Testis (tissue), 3 donors: ENCODE data around the gene SLITRK3. TPM values are rescaled to one million over a fixed set of nuclear protein-coding genes. Genes with fewer than 3 reads are reported as not detected.

Experiments
- DNase-seq: peaks from one replicate; pipeline ENCODE4 v3.0.0-alpha.2; 2019
- H3K27ac ChIP-seq, 2 donors: fragments of 200-600 bp; sonication (generic); one replicate each; pipeline ENCODE4 v1.5.1; 2019
- H3K27me3 ChIP-seq: fragments of 200-600 bp; sonication (generic); one replicate; pipeline ENCODE4 v1.5.1; 2019
- H3K36me3 ChIP-seq: fragments of 200-600 bp; sonication (generic); one replicate; pipeline ENCODE4 v1.5.1; 2017; ENCODE audit warnings: low read depth; ENCODE audit errors: missing control alignments
- H3K4me1 ChIP-seq: fragments of 200-600 bp; sonication (generic); one replicate; pipeline ENCODE4 v1.5.1; 2019
- H3K4me3 ChIP-seq, 2 donors: fragments of 200-600 bp; sonication (generic); one replicate each; pipeline ENCODE4 v1.5.1; 2017 to 2019
- H3K9me3 ChIP-seq: fragments of 200-600 bp; sonication (generic); one replicate; pipeline ENCODE4 v1.5.1; 2017
- POLR2A ChIP-seq: fragments of 450-650 bp; IDR thresholded peaks from one replicate; pipeline ENCODE4 v1.6.1; 2017; ENCODE audit warnings: antibody characterized with exemption, mild to moderate bottlenecking, moderate library complexity
- WGBS, 2 donors: methylation state at CpG; one replicate each; pipeline ENCODE4 v1.1.5; 2018; 5-methylcytosine and 5-hydroxymethylcytosine counted together
- intact Hi-C: fragments of 100-400 bp; cut with DNase I; formaldehyde crosslinking; loops from one replicate; pipeline ENCODE4 v1.15.1; 2023; ENCODE audit warnings: low total_unique reads
- polyA plus RNA-seq: library from polyadenylated mRNA; stranded (reverse); fragments of 350-450 nt; fragmentation: Illumina TruSeq; extraction: RNeasy Lipid Tissue Mini Kit (QIAGEN cat#74804); gene quantifications from one replicate; pipeline ENCODE4 v1.2.3, GENCODE V29; 2014; ENCODE audit warnings: low read depth, low replicate concordance; ENCODE audit not compliant: insufficient read depth
- total RNA-seq, 2 donors: library from RNA; depleted of rRNA; stranded (reverse); fragments of >200 nt; gene quantifications; one replicate each; pipeline ENCODE4 v1.2.3, GENCODE V29; 2016
- TF ChIP-seq, protein P1 (sequence below), 3 experiments: fragments of 450-650 bp in 2 of 3; fragments of 200-600 bp in 1 of 3; sonication (generic) in 1 of 3; IDR thresholded peaks; one replicate each; pipeline ENCODE4 v1.5.1; 2016 to 2019; ENCODE audit warnings: antibody characterized with exemption in 3 of 3, mild to moderate bottlenecking in 2 of 3, moderate library complexity in 1 of 3

The SLITRK3 gene
- total and polyA plus RNA-seq, 3 donors from 2014 or later, result 0.06 to 1.6 (median 0.16) TPM

DNA sequence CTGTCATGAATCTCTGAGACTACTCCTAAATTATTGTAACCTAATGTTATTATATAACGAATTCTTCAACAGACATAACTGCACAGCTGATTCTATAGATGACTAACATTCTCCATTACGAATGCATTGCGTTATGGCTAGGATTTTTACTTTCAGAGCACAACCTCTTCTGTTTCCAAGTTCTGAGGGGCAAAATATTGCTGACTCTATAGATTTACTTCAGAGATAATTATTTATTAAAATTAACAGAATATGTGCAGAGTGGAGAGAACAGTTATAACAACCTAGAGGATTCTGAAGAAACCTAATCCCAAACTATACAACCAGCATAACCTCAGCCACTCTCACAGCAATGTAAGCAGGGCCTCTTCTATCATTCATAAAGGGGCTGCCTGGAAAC, 25.9 kb downstream of the SLITRK3 start:
- intact Hi-C loops, result no loop called here
- no peak for TF ChIP-seq POLR2A
- TF ChIP-seq, protein P1, sequence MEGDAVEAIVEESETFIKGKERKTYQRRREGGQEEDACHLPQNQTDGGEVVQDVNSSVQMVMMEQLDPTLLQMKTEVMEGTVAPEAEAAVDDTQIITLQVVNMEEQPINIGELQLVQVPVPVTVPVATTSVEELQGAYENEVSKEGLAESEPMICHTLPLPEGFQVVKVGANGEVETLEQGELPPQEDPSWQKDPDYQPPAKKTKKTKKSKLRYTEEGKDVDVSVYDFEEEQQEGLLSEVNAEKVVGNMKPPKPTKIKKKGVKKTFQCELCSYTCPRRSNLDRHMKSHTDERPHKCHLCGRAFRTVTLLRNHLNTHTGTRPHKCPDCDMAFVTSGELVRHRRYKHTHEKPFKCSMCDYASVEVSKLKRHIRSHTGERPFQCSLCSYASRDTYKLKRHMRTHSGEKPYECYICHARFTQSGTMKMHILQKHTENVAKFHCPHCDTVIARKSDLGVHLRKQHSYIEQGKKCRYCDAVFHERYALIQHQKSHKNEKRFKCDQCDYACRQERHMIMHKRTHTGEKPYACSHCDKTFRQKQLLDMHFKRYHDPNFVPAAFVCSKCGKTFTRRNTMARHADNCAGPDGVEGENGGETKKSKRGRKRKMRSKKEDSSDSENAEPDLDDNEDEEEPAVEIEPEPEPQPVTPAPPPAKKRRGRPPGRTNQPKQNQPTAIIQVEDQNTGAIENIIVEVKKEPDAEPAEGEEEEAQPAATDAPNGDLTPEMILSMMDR (IDR thresholded peaks at IDR 0.05), result no peak
- Histone ChIP-seq H3K36me3 (no peaks in the 10 kb centered on the region), H3K4me1 (no peaks in the 10 kb centered on the region), H3K4me3 (no peak overlapping the region), H3K27ac (no peak overlapping the region), H3K27me3 (no peaks in the 10 kb centered on the region), H3K9me3 (no peaks in the 10 kb centered on the region)
- no peak for DNase-seq
- 94 to 97% methylated on average over 3 of the region's 3 CpGs for WGBS, 2 donors

GRCh38 chr3:165169368-165169767, 26.8 kb downstream of the SLITRK3 start:
- DNase-seq, result no peak
- intact Hi-C loops, result no loop called here
- WGBS, 2 donors, result 90 to 96% methylated on average over 4 to 6 of the region's 6 CpGs
- Histone ChIP-seq H3K27ac (no peak overlapping the region), H3K27me3 (no peaks in the 10 kb centered on the region), H3K9me3 (no peaks in the 10 kb centered on the region), H3K36me3 (no peaks in the 10 kb centered on the region), H3K4me3 (no peak overlapping the region), H3K4me1 (no peaks in the 10 kb centered on the region)
- TF ChIP-seq, protein P1 (IDR thresholded peaks at IDR 0.05), result no peak
- no peak for TF ChIP-seq POLR2A

DNA sequence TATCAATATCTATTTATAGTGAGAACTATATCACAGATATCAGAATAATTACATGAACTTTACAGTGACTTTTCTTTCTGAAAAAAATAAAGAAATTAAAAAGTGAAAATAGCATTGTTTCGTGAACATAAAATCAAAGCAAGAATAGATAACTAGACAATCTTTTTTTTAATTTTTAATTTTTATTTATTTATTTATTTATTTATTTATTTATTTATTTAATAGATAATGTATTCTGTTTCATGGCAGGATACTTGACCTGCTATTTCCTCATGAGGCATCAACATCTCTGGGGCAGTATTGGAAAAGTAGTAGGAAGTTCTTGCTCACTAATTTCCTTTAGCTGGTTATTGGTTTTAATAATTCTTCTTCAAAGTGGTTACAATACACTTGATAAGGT, 33.3 kb downstream of the SLITRK3 start:
- TF ChIP-seq POLR2A, result no peak
- TF ChIP-seq, protein P1 (IDR thresholded peaks at IDR 0.05), result no peak
- no peaks in the 10 kb centered on the region for H3K9me3 ChIP-seq
- H3K27me3 ChIP-seq, result no peaks in the 10 kb centered on the region
- WGBS, 2 donors, result 93 to 95% methylated on average over 1 of the region's 1 CpG
- no peak overlapping the region for H3K27ac ChIP-seq
- DNase-seq, result no peak
- H3K36me3 ChIP-seq, result no peaks in the 10 kb centered on the region
- intact Hi-C loops, result no loop called here
- no peaks in the 10 kb centered on the region for H3K4me1 ChIP-seq
- H3K4me3 ChIP-seq, result no peak overlapping the region

- WGBS, 2 donors, result 17 to 43% methylated on average over 1 of the region's 1 CpG
- TF ChIP-seq, protein P1 (IDR thresholded peaks at IDR 0.05), result no peak
- TF ChIP-seq POLR2A, result no peak
- no peak overlapping the region for H3K4me3 ChIP-seq
- DNase-seq, result peak; percentile 81
- H3K9me3 ChIP-seq, result no peaks in the 10 kb centered on the region
- no peaks in the 10 kb centered on the region for H3K36me3 ChIP-seq
- no peaks in the 10 kb centered on the region for H3K27me3 ChIP-seq
- H3K4me1 ChIP-seq, result no peaks in the 10 kb centered on the region
- intact Hi-C loops, result no loop called here
- H3K27ac ChIP-seq, result no peak overlapping the region
Observed at GRCh38 chr3:165159760-165160421, 36.3 kb downstream of the SLITRK3 start.

DNA sequence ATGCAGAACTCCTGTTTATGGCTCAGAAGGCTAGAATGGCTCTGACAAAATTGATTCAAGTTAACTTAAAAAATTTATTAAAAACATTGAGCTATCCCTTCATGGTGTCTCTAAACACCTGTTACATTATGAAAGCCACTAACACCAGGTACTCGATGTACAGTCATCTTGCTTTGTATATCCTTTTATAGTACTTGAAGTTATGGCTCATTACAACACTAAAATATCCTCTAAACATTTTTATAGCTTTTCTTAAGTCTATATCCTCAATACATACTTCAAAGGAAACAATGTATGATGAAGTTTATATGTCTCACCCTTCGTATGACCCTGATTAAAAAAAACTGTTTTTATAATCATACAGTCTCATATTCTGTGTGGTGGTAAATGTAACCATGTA, 38.2 kb downstream of the SLITRK3 start:
- intact Hi-C loops, result no loop called here

More for the DNA sequence above, 38.2 kb downstream of the SLITRK3 start:
- WGBS, 2 donors, result 81 to 91% methylated on average over 2 of the region's 2 CpGs
- DNase-seq, result no peak
- Histone ChIP-seq H3K4me3 (no peak overlapping the region), H3K9me3 (no peaks in the 10 kb centered on the region), H3K27ac (no peak overlapping the region), H3K27me3 (no peaks in the 10 kb centered on the region), H3K4me1 (no peaks in the 10 kb centered on the region), H3K36me3 (no peaks in the 10 kb centered on the region)
- no peak for TF ChIP-seq POLR2A
- TF ChIP-seq, protein P1 (IDR thresholded peaks at IDR 0.05), result no peak
